IPS-18c (cell line): ENCODE data around the gene PANK1.
A peak's percentile ranks its signal among the peaks of the same experiment; 100 is the strongest.

Experiments
- H3K4me3 ChIP-seq: 2 replicates; pipeline ENCODE4 v1.7.0; 2013; ENCODE audit warnings: low read depth, mild to moderate bottlenecking, low read length, moderate library complexity; ENCODE audit not compliant: insufficient read depth
- H3K9me3 ChIP-seq: one replicate; pipeline ENCODE4 v1.6.1; 2013; ENCODE audit warnings: mild to moderate bottlenecking, low read length, moderate library complexity; ENCODE audit not compliant: control insufficient read depth, insufficient read depth

Gene PANK1

GRCh38 chr10:89659143-89660131 is 14.4 kb upstream of the PANK1 start:
- Histone ChIP-seq H3K9me3 (peaks cover 12% of the 10 kb centered on the region), H3K4me3 (no peak overlapping the region)

- Histone ChIP-seq H3K9me3 (peaks cover 12% of the 10 kb centered on the region), H3K4me3 (no peak overlapping the region)
These were observed 12.3 kb upstream of the PANK1 start for GRCh38 chr10:89657302-89657701.

GRCh38 chr10:89655722-89656121 is 10.7 kb upstream of the PANK1 start:
- peaks cover 12% of the 10 kb centered on the region for H3K9me3 ChIP-seq

GRCh38 chr10:89653410-89653869 is 8.4 kb upstream of the PANK1 start:
- peaks cover 12% of the 10 kb centered on the region for H3K9me3 ChIP-seq
- H3K4me3 ChIP-seq, result no peak overlapping the region

More at GRCh38 chr10:89655722-89656121, 10.7 kb upstream of the PANK1 start:
- no peak overlapping the region for H3K4me3 ChIP-seq

GRCh38 chr10:89652806-89653370 is 7.8 kb upstream of the PANK1 start:
- H3K4me3 ChIP-seq, result no peak overlapping the region
- H3K9me3 ChIP-seq, result peaks cover 12% of the 10 kb centered on the region

GRCh38 chr10:89651916-89652573 is 7.0 kb upstream of the PANK1 start:
- peaks cover 12% of the 10 kb centered on the region for H3K9me3 ChIP-seq

GRCh38 chr10:89651205-89651915 is 6.3 kb upstream of the PANK1 start:
- H3K4me3 ChIP-seq, result no peak overlapping the region
- H3K9me3 ChIP-seq, result peaks cover 12% of the 10 kb centered on the region

More at GRCh38 chr10:89651916-89652573, 7.0 kb upstream of the PANK1 start:
- H3K4me3 ChIP-seq, result no peak overlapping the region

GRCh38 chr10:89649051-89649450 is 4.0 kb upstream of the PANK1 start:
- H3K4me3 ChIP-seq, result no peak overlapping the region
- H3K9me3 ChIP-seq, result no peaks in the 10 kb centered on the region

GRCh38 chr10:89648074-89648473 is 3.0 kb upstream of the PANK1 start:
- no peaks in the 10 kb centered on the region for H3K9me3 ChIP-seq
- H3K4me3 ChIP-seq, result no peak overlapping the region

GRCh38 chr10:89646889-89647657 is 2.0 kb upstream of the PANK1 start:
- Histone ChIP-seq H3K9me3 (no peaks in the 10 kb centered on the region), H3K4me3 (no peak overlapping the region)

- Histone ChIP-seq H3K4me3 (peak overlapping the region; percentile 91; the same call in 1 of the 2 replicates), H3K9me3 (no peaks in the 10 kb centered on the region)
These were observed 715 bp upstream of the PANK1 start for GRCh38 chr10:89645742-89646172.

- peak overlapping the region; percentile 91 for H3K4me3 ChIP-seq
These were observed 413 bp downstream of the PANK1 start for GRCh38 chr10:89644691-89644966.

GRCh38 chr10:89643812-89644690 is 991 bp downstream of the PANK1 start:
- H3K4me3 ChIP-seq, result peak overlapping the region; percentile 91
- H3K9me3 ChIP-seq, result no peaks in the 10 kb centered on the region

More at GRCh38 chr10:89644691-89644966, 413 bp downstream of the PANK1 start:
- H3K9me3 ChIP-seq, result no peaks in the 10 kb centered on the region

GRCh38 chr10:89643431-89643811 is 1.6 kb downstream of the PANK1 start:
- H3K4me3 ChIP-seq, result peak overlapping the region; percentile 54
- no peaks in the 10 kb centered on the region for H3K9me3 ChIP-seq

- no peak overlapping the region for H3K4me3 ChIP-seq
- no peaks in the 10 kb centered on the region for H3K9me3 ChIP-seq
These were observed 2.8 kb downstream of the PANK1 start for GRCh38 chr10:89642193-89642592.

GRCh38 chr10:89640241-89640640 is 4.8 kb downstream of the PANK1 start:
- Histone ChIP-seq H3K9me3 (no peaks in the 10 kb centered on the region), H3K4me3 (no peak overlapping the region)
